Adipocyte (in vitro differentiated cells): ENCODE measurements around the gene TNNI3K.
A peak's percentile ranks its signal among the peaks of the same experiment; 100 is the strongest.

Experiments
- DNase-seq: peaks from one replicate; pipeline ENCODE4 v3.0.0-alpha.2; 2015; ENCODE audit warnings: low read depth
- H3K27me3 ChIP-seq: replicated peaks from 2 replicates; pipeline ENCODE4 v1.7.0; 2013; ENCODE audit warnings: mild to moderate bottlenecking, low read length, moderate library complexity; ENCODE audit not compliant: control insufficient read depth, insufficient read depth
- H3K36me3 ChIP-seq: 2 replicates; pipeline ENCODE4 v1.7.0; 2013; ENCODE audit warnings: low read length, mild to moderate bottlenecking, moderate library complexity; ENCODE audit not compliant: control insufficient read depth, insufficient read depth, severe bottlenecking
- H3K4me1 ChIP-seq: 2 replicates; pipeline ENCODE4 v1.7.0; 2013; ENCODE audit warnings: mild to moderate bottlenecking, low read length, moderate library complexity; ENCODE audit not compliant: control insufficient read depth, insufficient read depth
- H3K4me3 ChIP-seq: 2 replicates; pipeline ENCODE4 v1.7.0; 2013; ENCODE audit warnings: mild to moderate bottlenecking, low read length, moderate library complexity
- H3K9ac ChIP-seq: 2 replicates; pipeline ENCODE4 v1.7.0; 2013; ENCODE audit warnings: mild to moderate bottlenecking, low read length, moderate library complexity
- H3K9me3 ChIP-seq: 2 replicates; pipeline ENCODE4 v1.7.0; 2013; ENCODE audit warnings: mild to moderate bottlenecking, low read length, moderate library complexity; ENCODE audit not compliant: control insufficient read depth

The TNNI3K gene

GRCh38 chr1:74235153-74235552, at the start of gene TNNI3K:
TSS of gene TNNI3K (plus strand) at chr1:74235387. CDS start at chr1:74235452, 65 bp downstream.
- DNase-seq: no peak
- no peak within 1 kb of the TSS for H3K4me3 ChIP-seq
- H3K27me3 ChIP-seq: no peaks in the 10 kb centered on the region
- no peaks in the 10 kb centered on the region for H3K4me1 ChIP-seq
- no peak within 1 kb of the TSS for H3K9ac ChIP-seq
- H3K9me3 ChIP-seq: no peaks in the 10 kb centered on the region
- H3K36me3 ChIP-seq: peaks cover 3% of the 10 kb centered on the region

GRCh38 chr1:74193908-74194307, 41.3 kb upstream of the TNNI3K start:
- peak; percentile 68 for DNase-seq
- Histone ChIP-seq H3K4me3 (no peak overlapping the region), H3K9ac (peak overlapping the region; percentile 29), H3K36me3 (no peaks in the 10 kb centered on the region), H3K4me1 (peaks cover 11% of the 10 kb centered on the region), H3K9me3 (no peaks in the 10 kb centered on the region), H3K27me3 (no peaks in the 10 kb centered on the region)

GRCh38 chr1:74195339-74195738, 39.8 kb upstream of the TNNI3K start:
- H3K36me3 ChIP-seq: no peaks in the 10 kb centered on the region
- H3K4me1 ChIP-seq: peaks cover 14% of the 10 kb centered on the region
- H3K9me3 ChIP-seq: no peaks in the 10 kb centered on the region
- H3K27me3 ChIP-seq: no peaks in the 10 kb centered on the region
- DNase-seq: no peak
- H3K9ac ChIP-seq: no peak overlapping the region
- H3K4me3 ChIP-seq: no peak overlapping the region

GRCh38 chr1:74197255-74197654, 37.9 kb upstream of the TNNI3K start:
- Histone ChIP-seq H3K36me3 (peaks cover 11% of the 10 kb centered on the region), H3K4me3 (peak overlapping the region; percentile 99), H3K27me3 (no peaks in the 10 kb centered on the region), H3K4me1 (peaks cover 14% of the 10 kb centered on the region), H3K9me3 (no peaks in the 10 kb centered on the region), H3K9ac (peak overlapping the region; percentile 96)
- no peak for DNase-seq

- Histone ChIP-seq H3K27me3 (no peaks in the 10 kb centered on the region), H3K4me1 (peaks cover 14% of the 10 kb centered on the region), H3K9ac (peak within 1 kb of the TSS; percentile 96), H3K9me3 (no peaks in the 10 kb centered on the region), H3K36me3 (peaks cover 16% of the 10 kb centered on the region), H3K4me3 (peak within 1 kb of the TSS; percentile 99)
- peak; percentile 99 for DNase-seq
These were observed 37.3 kb upstream of the TNNI3K start, which contains the start of the genes FPGT and LRRIQ3 for GRCh38 chr1:74197657-74198552. TSS of gene FPGT (plus strand) at chr1:74198242. CDS start at chr1:74198279, 37 bp downstream. TSS of gene LRRIQ3 (minus strand) at chr1:74198176. CDS start at chr1:74183684, 14,492 bp downstream.

GRCh38 chr1:74199504-74199903, 35.7 kb upstream of the TNNI3K start:
- Histone ChIP-seq H3K27me3 (no peaks in the 10 kb centered on the region), H3K9me3 (no peaks in the 10 kb centered on the region), H3K4me1 (peaks cover 5% of the 10 kb centered on the region), H3K4me3 (peak overlapping the region; percentile 99), H3K9ac (no peak overlapping the region), H3K36me3 (peaks cover 23% of the 10 kb centered on the region)
- DNase-seq: no peak

- no peaks in the 10 kb centered on the region for H3K27me3 ChIP-seq
- peaks cover 37% of the 10 kb centered on the region for H3K36me3 ChIP-seq
- peak; percentile 71 for DNase-seq
- H3K4me3 ChIP-seq: no peak overlapping the region
- H3K9me3 ChIP-seq: no peaks in the 10 kb centered on the region
- no peak overlapping the region for H3K9ac ChIP-seq
- H3K4me1 ChIP-seq: no peaks in the 10 kb centered on the region
These were observed 29.9 kb upstream of the TNNI3K start for GRCh38 chr1:74205266-74205665.

GRCh38 chr1:74215229-74215628, 20.0 kb upstream of the TNNI3K start:
- no peak overlapping the region for H3K9ac ChIP-seq
- no peaks in the 10 kb centered on the region for H3K9me3 ChIP-seq
- no peak for DNase-seq

GRCh38 chr1:74222701-74223100, 12.5 kb upstream of the TNNI3K start:
- H3K4me1 ChIP-seq: no peaks in the 10 kb centered on the region
- no peak overlapping the region for H3K4me3 ChIP-seq
- no peaks in the 10 kb centered on the region for H3K36me3 ChIP-seq
- no peaks in the 10 kb centered on the region for H3K27me3 ChIP-seq
- H3K9me3 ChIP-seq: peaks cover 16% of the 10 kb centered on the region
- H3K9ac ChIP-seq: no peak overlapping the region
- peak; percentile 42 for DNase-seq

More at GRCh38 chr1:74215229-74215628, 20.0 kb upstream of the TNNI3K start:
- H3K36me3 ChIP-seq: no peaks in the 10 kb centered on the region
- H3K4me3 ChIP-seq: no peak overlapping the region
- no peaks in the 10 kb centered on the region for H3K27me3 ChIP-seq
- no peaks in the 10 kb centered on the region for H3K4me1 ChIP-seq

GRCh38 chr1:74223453-74223852, 11.7 kb upstream of the TNNI3K start:
- Histone ChIP-seq H3K36me3 (no peaks in the 10 kb centered on the region), H3K27me3 (no peaks in the 10 kb centered on the region), H3K9ac (no peak overlapping the region), H3K4me3 (no peak overlapping the region), H3K9me3 (peaks cover 19% of the 10 kb centered on the region), H3K4me1 (no peaks in the 10 kb centered on the region)
- no peak for DNase-seq

GRCh38 chr1:74236440-74236839, 1.3 kb downstream of the TNNI3K start:
- H3K9ac ChIP-seq: no peak overlapping the region
- H3K4me1 ChIP-seq: no peaks in the 10 kb centered on the region
- no peaks in the 10 kb centered on the region for H3K27me3 ChIP-seq
- peaks cover 3% of the 10 kb centered on the region for H3K36me3 ChIP-seq
- H3K4me3 ChIP-seq: no peak overlapping the region
- no peak for DNase-seq
- no peaks in the 10 kb centered on the region for H3K9me3 ChIP-seq
